LNCAP (cell line): ENCODE results near the gene C1GALT1.

Experiments
- TF ChIP-seq, protein P1 (sequence below): fragments of 450-650 bp; IDR thresholded peaks from 2 replicates; pipeline ENCODE4 v1.5.1; 2017; ENCODE audit warnings: mild to moderate bottlenecking

C1GALT1 gene

DNA sequence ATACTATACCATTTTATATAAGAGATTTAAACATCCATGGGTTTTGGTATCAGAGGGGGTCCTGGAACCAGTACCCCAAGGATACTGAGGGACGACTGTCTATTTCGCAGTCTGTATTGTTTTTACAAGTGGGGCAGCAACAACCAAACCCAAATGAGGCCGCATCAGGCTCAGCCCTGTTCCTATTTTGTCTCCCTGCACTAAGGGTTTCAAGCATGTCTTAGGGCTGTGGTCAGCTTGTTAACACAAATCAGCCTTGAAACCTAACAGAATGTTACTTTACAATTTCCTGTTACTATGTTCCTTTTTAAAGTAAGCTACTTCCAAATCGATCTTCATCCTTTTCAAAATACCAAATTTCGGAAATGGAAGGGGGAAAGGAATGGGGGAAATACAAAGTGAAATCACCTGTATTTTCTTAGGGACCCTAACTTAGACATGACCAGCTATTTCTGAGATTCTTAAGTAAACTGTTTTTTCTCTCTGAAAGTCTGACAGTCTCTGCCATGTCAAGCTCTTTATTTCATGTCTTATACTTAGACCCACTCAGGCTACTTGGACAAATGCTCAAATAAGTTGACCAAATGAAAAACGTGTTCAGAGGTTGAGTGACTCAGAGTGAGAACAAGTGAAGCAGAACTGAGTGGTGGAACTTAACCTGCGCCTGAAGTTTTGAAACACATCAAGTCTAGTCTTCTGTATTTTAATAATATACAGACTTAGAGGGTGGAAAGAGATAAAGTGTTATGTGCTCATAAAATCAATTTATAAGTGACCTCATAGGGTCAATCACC lies 75.8 kb downstream of the C1GALT1 start:
- TF ChIP-seq, protein P1, sequence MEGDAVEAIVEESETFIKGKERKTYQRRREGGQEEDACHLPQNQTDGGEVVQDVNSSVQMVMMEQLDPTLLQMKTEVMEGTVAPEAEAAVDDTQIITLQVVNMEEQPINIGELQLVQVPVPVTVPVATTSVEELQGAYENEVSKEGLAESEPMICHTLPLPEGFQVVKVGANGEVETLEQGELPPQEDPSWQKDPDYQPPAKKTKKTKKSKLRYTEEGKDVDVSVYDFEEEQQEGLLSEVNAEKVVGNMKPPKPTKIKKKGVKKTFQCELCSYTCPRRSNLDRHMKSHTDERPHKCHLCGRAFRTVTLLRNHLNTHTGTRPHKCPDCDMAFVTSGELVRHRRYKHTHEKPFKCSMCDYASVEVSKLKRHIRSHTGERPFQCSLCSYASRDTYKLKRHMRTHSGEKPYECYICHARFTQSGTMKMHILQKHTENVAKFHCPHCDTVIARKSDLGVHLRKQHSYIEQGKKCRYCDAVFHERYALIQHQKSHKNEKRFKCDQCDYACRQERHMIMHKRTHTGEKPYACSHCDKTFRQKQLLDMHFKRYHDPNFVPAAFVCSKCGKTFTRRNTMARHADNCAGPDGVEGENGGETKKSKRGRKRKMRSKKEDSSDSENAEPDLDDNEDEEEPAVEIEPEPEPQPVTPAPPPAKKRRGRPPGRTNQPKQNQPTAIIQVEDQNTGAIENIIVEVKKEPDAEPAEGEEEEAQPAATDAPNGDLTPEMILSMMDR, result no peak

DNA sequence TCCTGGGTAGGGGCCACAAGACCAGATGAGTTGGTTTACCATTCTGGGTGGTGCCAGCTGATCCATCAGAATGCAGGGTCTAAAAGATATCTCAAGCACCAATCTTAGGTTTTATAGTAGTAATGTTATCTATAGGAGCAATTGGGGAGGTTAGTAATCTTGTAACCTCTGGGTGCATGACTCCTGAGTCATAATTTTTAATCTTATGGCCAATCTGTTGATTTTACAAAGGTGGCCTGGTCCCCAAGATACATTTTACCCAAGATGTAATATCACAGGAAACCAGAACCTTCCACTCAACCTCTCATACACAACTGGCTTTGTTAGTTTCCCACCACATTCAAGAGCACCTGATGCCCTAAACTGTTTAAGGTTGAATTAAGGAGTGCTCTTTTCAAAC lies 79.5 kb downstream of the C1GALT1 start:
- TF ChIP-seq, protein P1, result no peak

DNA sequence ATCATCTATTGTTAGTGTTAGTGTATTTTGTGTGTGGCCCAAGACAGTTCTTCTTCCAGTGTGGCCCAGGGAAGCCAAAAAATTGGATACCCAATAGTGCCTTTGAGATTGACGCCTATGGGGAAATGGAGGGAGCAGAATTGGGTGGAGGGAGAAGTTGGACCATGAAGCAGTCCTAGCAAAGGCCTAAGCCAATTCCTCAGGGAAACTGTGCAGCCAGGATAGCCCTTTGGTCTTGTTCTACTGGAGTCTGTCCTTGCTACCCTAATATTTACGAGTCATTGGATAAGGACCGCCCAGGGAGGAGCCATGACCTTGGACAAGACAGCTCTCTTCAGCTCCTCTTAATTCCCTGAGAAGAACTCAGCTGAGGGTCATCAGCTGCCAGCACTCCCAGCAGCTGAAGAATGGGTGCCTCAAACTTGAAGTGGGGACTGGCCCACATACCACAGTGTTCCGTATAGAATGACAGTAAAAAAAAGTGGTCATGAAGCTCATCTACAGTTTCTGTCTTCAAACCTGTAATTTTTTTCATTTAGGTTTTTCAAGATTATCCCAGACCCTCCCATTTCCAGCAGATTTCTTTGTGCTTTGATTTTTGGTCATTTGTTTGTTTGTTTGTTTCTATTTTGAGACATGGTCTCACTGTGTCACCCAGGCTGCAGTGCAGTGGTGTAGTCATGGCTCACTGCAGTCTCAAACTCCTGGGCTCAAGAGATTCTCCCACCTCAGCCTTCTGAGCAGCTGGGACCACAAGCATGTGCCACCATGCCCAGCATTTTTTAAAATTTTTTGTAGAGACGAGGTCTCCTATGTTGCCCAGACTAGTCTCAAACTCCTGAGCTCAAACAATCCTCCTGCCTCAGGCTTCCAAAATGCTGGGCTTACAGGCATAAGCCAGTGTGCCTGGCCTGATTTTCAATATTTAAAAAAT lies 81.2 kb downstream of the C1GALT1 start:
- TF ChIP-seq, protein P1, result no peak

DNA sequence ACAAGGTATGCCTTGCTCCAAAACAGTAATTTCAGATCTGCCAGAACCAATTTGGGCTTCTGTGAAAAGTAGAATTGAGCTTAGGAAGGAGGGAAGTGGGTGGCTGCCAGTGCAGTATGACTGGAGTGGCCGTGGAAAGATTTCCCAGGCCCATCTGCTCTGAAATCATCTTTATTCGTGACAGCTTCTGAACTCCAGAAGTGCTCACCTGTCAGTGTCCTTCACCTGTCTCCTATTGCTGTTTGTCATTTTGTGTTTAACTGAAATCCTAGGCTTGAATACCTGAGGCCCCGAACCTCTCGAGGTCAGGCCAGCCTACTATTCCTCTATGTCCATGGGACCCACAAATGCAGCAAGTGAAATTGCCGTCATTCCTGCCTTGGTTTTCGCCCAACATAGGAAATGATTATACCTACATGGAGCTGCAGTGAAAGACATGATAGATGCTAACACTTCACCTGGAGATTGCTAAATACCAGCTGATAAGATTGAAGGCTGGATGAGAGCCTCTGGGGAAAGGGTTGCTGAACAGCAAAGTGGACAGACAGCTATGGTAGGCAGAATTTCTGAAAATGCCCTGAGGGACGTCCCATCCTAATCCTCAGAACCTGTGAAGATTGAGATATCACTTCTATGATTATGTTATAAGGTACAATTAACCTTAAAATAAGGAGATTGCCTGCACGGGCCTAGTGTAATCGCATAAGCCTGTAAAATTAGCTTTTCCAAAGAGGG lies 82.1 kb downstream of the C1GALT1 start:
- TF ChIP-seq, protein P1, result no peak

DNA sequence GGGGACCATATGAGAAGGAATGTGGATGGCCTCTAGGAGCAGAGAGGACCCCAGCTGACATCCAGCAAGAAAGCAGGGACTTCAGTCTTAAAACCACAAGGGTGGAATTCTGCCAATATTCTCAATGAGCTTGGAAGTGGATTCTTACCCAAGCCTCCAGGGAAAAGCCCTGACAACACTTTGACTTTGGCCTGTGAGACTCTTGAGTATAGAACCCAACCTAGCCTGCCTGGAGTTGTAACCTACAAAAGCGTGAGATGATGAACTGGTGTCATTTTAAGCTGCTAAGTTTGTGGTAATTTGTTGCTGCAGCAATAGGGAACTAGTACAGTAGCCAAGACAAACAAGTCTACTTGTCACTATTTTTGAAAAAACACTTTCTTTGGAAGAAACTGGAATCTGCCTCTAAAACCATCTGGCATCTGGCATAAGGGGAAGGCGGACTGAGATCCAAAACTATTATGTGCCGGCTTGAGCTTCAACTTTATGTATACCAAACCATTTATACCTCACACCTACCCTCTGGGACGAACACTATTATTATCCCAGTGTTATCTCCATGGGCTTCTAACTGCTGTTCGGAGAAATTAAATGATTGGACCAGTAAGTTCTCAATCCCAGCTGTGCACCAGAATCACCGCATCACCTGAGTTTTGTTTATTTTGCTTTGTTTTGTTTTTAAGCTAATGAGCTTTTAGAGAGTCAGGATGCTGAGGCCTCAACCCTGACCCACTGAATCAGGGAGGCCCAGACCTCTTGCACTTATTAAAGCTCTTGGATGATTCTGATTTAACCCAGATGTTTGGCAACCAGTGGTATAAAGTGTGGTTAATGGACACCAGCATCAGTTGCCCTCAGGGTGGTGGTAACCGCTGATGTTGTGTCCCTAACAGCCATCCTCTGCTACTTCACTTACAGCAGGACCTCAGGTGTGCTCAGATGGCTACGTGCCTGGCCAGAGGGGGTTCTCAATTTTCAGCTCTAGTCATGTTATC lies 83.0 kb downstream of the C1GALT1 start:
- TF ChIP-seq, protein P1, result no peak

DNA sequence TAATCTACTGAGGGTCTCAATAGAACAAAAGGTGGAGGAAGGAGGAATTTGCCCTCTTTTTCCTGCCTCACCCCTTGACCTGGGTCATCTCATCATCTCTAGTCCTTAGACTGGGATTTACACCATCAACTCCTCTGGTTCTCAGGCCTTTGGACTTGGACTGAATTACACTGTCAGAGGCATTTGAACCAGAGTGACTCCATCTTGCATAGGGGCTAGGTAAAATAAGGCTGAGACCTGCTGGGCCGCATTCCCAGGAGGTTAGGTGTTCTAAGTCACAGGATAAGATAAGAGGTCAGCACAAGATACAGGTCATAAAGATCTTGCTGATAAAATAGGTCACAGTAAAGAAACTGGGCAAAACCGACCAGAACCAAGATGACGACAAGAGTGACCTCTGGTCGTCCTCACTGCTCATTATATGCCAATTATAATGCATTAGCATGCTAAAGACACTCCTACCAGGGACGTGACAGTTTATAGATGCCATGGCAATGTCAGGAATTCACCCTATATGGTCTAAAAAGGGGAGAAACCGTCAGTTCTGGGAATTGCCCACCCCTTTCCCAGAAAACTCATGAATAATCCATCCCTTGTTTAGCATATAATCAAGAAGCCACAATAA lies 84.0 kb downstream of the C1GALT1 start:
- TF ChIP-seq, protein P1, result no peak
